Endothelial cell of umbilical vein (primary cell): ENCODE results near the gene LSM14B. TPM values are rescaled to one million over a fixed set of nuclear protein-coding genes. Genes with fewer than 3 reads are reported as not detected.

Experiments used
- BruUV-seq: library from RNA; stranded (reverse); fragments of 400-500 nt; replicated peaks from 2 replicates; lab custom pipeline; 2021; lab: Mats Ljungman, UMichigan
- CTCF ChIA-PET: fragments of 300-600, 350-600 bp; sonication (Branson Sonifier 250); formaldehyde crosslinking; loops from one replicate; lab custom pipeline; 2021; ENCODE audit warnings: antibody characterized with exemption, inconsistent platforms; lab: Charles Lee
- POLR2A ChIA-PET: fragments of 300-600, 350-600 bp; sonication (Branson Sonifier 250); formaldehyde crosslinking; loops from one replicate; lab custom pipeline; 2021; ENCODE audit warnings: antibody characterized with exemption, inconsistent platforms; lab: Charles Lee
- DNase-seq: peaks from one replicate; pipeline ENCODE4 v3.0.0-alpha.2; 2011; ENCODE audit warnings: low read depth, low spot score
- FAIRE-seq: peaks from 2 replicates; lab custom pipeline; 2011; peaks lifted over from hg19 to GRCh38; lab: Jason Lieb, UNC
- H2AFZ ChIP-seq: 2 replicates; pipeline ENCODE4 v1.6.0; 2012; ENCODE audit warnings: low read depth, low read length, control low read depth, inconsistent platforms
- H3K27ac ChIP-seq: 2 replicates; pipeline ENCODE4 v1.5.1; 2011; ENCODE audit warnings: low read depth, mild to moderate bottlenecking, control low read depth, low read length, moderate library complexity; ENCODE audit not compliant: insufficient read depth
- H3K27me3 ChIP-seq, 2 experiments: 2 replicates each; pipeline versions ENCODE4 v1.6.0 to v1.6.1; 2011; ENCODE audit warnings: low read length in 2 of 2, mixed read lengths in 1 of 2; ENCODE audit not compliant: control insufficient read depth in 2 of 2, insufficient read depth in 2 of 2
- H3K36me3 ChIP-seq, 2 experiments: 2 replicates in 1 of 2; 3 replicates in 1 of 2; pipeline ENCODE4 v1.5.1; 2011; ENCODE audit warnings: low read length in 2 of 2, mild to moderate bottlenecking in 1 of 2, moderate library complexity in 1 of 2; ENCODE audit not compliant: control insufficient read depth in 2 of 2, insufficient read depth in 2 of 2; ENCODE audit errors: extremely low read depth in 1 of 2
- H3K4me1 ChIP-seq: 3 replicates; pipeline ENCODE4 v1.5.1; 2011; ENCODE audit warnings: mild to moderate bottlenecking, low read length; ENCODE audit not compliant: control insufficient read depth, insufficient read depth; ENCODE audit errors: extremely low read depth
- H3K4me2 ChIP-seq: 2 replicates; pipeline ENCODE4 v1.6.1; 2011; ENCODE audit warnings: low read length, control low read depth, mixed read lengths; ENCODE audit not compliant: insufficient read depth
- H3K4me3 ChIP-seq, 3 experiments: fragments of 200-600 bp in 1 of 3; sonication (generic), shearing (Covaris generic) in 1 of 3; replicated peaks in 1 of 3; 2 replicates each; pipeline ENCODE4 v1.5.1; 2011 to 2016; ENCODE audit warnings: control low read depth in 3 of 3, low read length in 3 of 3, mild to moderate bottlenecking in 2 of 3, inconsistent platforms in 1 of 3, low read depth in 1 of 3, moderate library complexity in 1 of 3; ENCODE audit not compliant: insufficient read depth in 1 of 3
- H3K79me2 ChIP-seq: 2 replicates; pipeline ENCODE4 v1.6.0; 2012; ENCODE audit warnings: low read length, inconsistent platforms; ENCODE audit not compliant: control insufficient read depth, insufficient read depth
- H3K9ac ChIP-seq: replicated peaks from 2 replicates; pipeline ENCODE3; 2011; ENCODE audit warnings: low read length, control low read depth; ENCODE audit not compliant: insufficient read depth; ENCODE audit errors: extremely low read depth
- H3K9me1 ChIP-seq: replicated peaks from 3 replicates; pipeline ENCODE4 v1.6.0; 2011; ENCODE audit warnings: mild to moderate bottlenecking, low read length; ENCODE audit not compliant: control insufficient read depth, insufficient read depth; ENCODE audit errors: extremely low read depth
- H3K9me3 ChIP-seq: replicated peaks from 2 replicates; pipeline ENCODE4 v1.5.1; 2012; ENCODE audit warnings: low read length, inconsistent platforms; ENCODE audit not compliant: control insufficient read depth, insufficient read depth
- H4K20me1 ChIP-seq: replicated peaks from 2 replicates; pipeline ENCODE3; 2011; ENCODE audit warnings: mild to moderate bottlenecking, low read length; ENCODE audit not compliant: control insufficient read depth, insufficient read depth; ENCODE audit errors: extremely low read depth
- EZH2 ChIP-seq: IDR thresholded peaks from 2 replicates; pipeline ENCODE4 v1.6.1; 2012; ENCODE audit warnings: borderline replicate concordance, low read depth, mild to moderate bottlenecking, moderate library complexity, low read length, inconsistent platforms; ENCODE audit not compliant: severe bottlenecking
- FOS ChIP-seq: IDR thresholded peaks from 2 replicates; pipeline ENCODE4 v1.6.1; 2011; ENCODE audit warnings: mild to moderate bottlenecking, low read length, moderate library complexity, borderline replicate concordance; ENCODE audit not compliant: insufficient read depth
- GATA2 ChIP-seq: IDR thresholded peaks from 2 replicates; pipeline ENCODE4 v1.7.0; 2011; ENCODE audit warnings: low read depth, mild to moderate bottlenecking, moderate library complexity, mixed read lengths, low read length; ENCODE audit not compliant: insufficient read length, insufficient read depth
- JUN ChIP-seq: IDR thresholded peaks from 2 replicates; pipeline ENCODE4 v1.6.1; 2011; ENCODE audit warnings: borderline replicate concordance, low read depth; ENCODE audit not compliant: insufficient read length, insufficient read depth
- MAX ChIP-seq: IDR thresholded peaks from 2 replicates; pipeline ENCODE4 v1.6.1; 2011; ENCODE audit not compliant: insufficient read depth, insufficient read length
- POLR2A ChIP-seq: IDR thresholded peaks from 2 replicates; pipeline ENCODE4 v1.6.1; 2012; ENCODE audit warnings: low read depth, mild to moderate bottlenecking, control low read depth, low read length
- POLR2AphosphoS5 ChIP-seq: IDR thresholded peaks from 2 replicates; pipeline ENCODE4 v1.6.1; 2012; ENCODE audit warnings: low read depth, mild to moderate bottlenecking, control low read depth, low read length, moderate library complexity; ENCODE audit not compliant: insufficient read depth
- dilution Hi-C: fragments of 300-500 bp; cut with MboI; formaldehyde crosslinking; loops from one replicate; pipeline ENCODE4 v1.15.0; 2019; ENCODE audit warnings: low sequenced_read_pairs; ENCODE audit not compliant: extremely low pct_ligation_motif_present
- intact Hi-C: fragments of 100-400 bp; cut with micrococcal nuclease; formaldehyde crosslinking; loops from one replicate; pipeline ENCODE4 v1.10.0; 2022
- polyA plus RNA-seq, 4 experiments: library from polyadenylated mRNA; depleted of rRNA in 3 of 4; stranded (reverse) in 3 of 4; unstranded in 1 of 4; fragments of >200 nt; gene quantifications; 2 replicates each; pipeline versions ENCODE4 v1.2.1 to v1.2.3, GENCODE V29; 2011 to 2012; ENCODE audit warnings: missing spikeins in 1 of 4
- total RNA-seq: library from RNA; stranded (reverse); gene quantifications from 2 replicates; pipeline ENCODE4 v1.2.3, GENCODE V29; 2021

The LSM14B gene
- total and polyA plus RNA-seq, 2 donors (not counting 3 experiments of a cell fraction or from before 2014, with no cell fraction given): 32.5 to 34.0 TPM

DNA sequence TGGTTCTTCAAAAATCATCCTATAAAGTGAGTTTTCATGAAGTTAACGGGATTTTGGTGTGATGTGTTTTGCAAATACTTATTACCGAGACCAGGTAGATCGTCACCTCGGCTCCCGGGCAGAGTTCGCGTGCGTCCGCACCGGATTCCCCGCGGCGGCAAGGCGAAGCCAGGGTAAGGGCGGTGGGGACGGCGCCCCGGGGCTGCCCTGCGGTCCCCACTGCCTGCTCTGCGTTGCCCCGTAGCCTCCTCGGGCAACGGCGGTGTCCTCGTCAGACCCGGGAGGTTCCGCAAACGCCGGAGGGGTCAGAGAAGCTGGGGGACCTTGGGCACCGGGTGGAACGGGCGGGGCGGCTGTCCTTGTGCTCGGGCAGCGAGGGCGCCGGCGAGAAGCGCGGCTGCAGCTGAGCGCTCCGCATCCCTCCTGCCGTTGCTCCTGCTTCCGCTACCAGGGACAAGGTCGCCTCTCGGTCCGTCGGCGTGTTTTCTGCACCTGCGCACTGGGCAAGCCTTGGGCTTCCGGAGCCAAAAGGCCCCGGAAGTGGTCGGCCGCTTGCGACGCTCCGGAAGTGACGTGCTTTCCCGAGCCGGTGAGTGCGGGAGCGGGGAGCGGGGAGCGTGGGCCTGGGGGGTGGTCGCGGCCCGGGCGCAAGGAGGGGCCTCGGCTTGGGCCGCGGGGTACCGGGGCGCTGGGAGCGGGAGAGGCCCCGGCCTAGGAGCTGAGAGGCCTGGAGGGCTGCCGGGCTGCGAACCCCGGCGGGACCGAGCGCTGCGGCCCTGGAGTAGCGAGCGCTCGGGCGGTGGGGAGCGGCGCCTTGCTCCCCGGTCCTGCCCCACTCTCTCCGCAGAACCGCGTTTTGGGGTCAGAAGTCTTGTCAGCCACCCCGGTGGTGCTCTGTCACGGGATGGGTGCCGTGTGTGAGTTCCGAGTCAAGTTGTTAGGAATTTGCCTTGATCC lies 60.5 kb downstream of the LSM14B start, which contains the start of gene MTG2:
TSS of gene MTG2 (plus strand) at position 560 of the 957 bp plus-strand sequence. CDS start 10,393 bp downstream, outside the sequence.
- FAIRE-seq (peak; percentile 88), DNase-seq (peak; percentile 93)
- Histone ChIP-seq H3K4me1 (peaks cover 21% of the 10 kb centered on the region), H4K20me1 (no peaks in the 10 kb centered on the region), H3K36me3 (no peaks in the 10 kb centered on the region), H3K27me3 (no peaks in the 10 kb centered on the region), H3K9ac (peak within 1 kb of the TSS; percentile 99), H3K9me3 (no peaks in the 10 kb centered on the region), H3K9me1 (no peaks in the 10 kb centered on the region), H2AFZ (peak within 1 kb of the TSS; percentile 74), H3K27ac (peak within 1 kb of the TSS; percentile 92), H3K4me2 (peak within 1 kb of the TSS; percentile 95), H3K4me3 (peak within 1 kb of the TSS; percentile 87 to 98 (median 93)), H3K79me2 (peaks cover 18% of the 10 kb centered on the region)
- ChIA-PET CTCF (no interaction called here), POLR2A (no interaction called here)
- BruUV-seq: TSS peak; percentile 86
- peak; percentile 90 for TF ChIP-seq POLR2A
- TF ChIP-seq EZH2: no peak
- TF ChIP-seq GATA2: no peak
- TF ChIP-seq POLR2AphosphoS5: peak; percentile 95
- intact Hi-C loops: loop anchor here (1.0 to 10.0 kb wide), 4 partner anchors 39 to 202 kb away; partner anchors contain the start of genes OSBPL2, PSMA7, RPS21 and SS18L1
- dilution Hi-C loops: no loop called here

DNA sequence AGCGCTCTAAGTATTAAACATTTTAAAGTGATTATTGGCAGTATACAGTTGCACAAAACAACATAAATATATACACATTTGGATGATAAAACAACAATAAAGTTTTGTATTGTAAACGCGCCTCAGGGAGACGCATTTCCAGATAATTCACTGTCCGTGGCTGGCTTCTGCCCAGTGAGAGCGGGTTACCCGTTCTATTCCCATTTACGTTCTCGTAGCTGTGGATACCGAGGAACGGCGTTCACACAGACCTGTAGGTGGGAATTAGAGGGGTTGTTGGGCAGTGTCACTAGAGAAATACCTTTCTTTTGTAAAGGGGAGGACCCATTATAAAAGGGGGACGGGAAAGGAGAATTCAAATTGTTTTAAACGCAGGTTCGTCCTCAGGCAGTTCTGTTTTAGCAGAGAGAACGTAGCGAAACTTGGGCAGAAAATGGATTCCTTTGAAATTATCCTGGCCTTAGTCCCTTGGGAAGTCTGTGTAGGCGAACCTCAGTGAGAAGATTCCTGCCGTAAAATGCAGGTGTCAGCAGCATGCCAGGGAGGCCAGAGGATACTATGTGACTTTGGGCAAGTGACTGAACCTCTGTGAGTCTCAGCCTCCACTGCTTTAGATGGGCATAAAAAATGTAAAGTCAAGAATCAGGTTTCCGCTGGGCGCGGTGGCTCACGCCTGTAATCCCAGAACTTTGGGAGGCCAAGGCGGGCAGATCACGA lies 61.3 kb downstream of the LSM14B start:
- no peaks in the 10 kb centered on the region for H3K36me3 ChIP-seq
- BruUV-seq: no TSS peak
- H3K9ac ChIP-seq: peak overlapping the region; percentile 99
- no peak for TF ChIP-seq GATA2
- TF ChIP-seq POLR2AphosphoS5: no peak
- no peak for TF ChIP-seq JUN
- no peak for TF ChIP-seq FOS
- TF ChIP-seq MAX: no peak
- no peaks in the 10 kb centered on the region for H3K9me1 ChIP-seq
- DNase-seq: peak; percentile 31
- H3K4me3 ChIP-seq: peak overlapping the region; percentile 87 to 98 (median 93)
- intact Hi-C loops: loop anchor here (1.0 to 10.0 kb wide), 3 partner anchors 40 to 201 kb away; partner anchors contain the start of genes PSMA7, RPS21, SS18L1 and TAF4
- H3K4me1 ChIP-seq: peaks cover 23% of the 10 kb centered on the region
- no peak for FAIRE-seq
- H2AFZ ChIP-seq: peak overlapping the region; percentile 47
- H3K9me3 ChIP-seq: no peaks in the 10 kb centered on the region
- peak overlapping the region; percentile 90 for H3K4me2 ChIP-seq
- peak overlapping the region; percentile 92 for H3K27ac ChIP-seq
- H4K20me1 ChIP-seq: no peaks in the 10 kb centered on the region
- dilution Hi-C loops: no loop called here
- H3K27me3 ChIP-seq: no peaks in the 10 kb centered on the region
- CTCF ChIA-PET: no interaction called here
- POLR2A ChIA-PET: no interaction called here
- H3K79me2 ChIP-seq: peaks cover 21% of the 10 kb centered on the region
